Measurements from ENCODE around the gene FAM114A2. TPM values are rescaled to one million over a fixed set of nuclear protein-coding genes. Genes with fewer than 3 reads are reported as not detected.
"Not testable (repeated sequence)": the region's sequence is repeated elsewhere in the genome, so short reads cannot be mapped to it uniquely, and the experiment has no call there.

FAM114A2 gene
- total RNA-seq, 1 donor from 2014 or later = 30.5 TPM

GRCh38 chr5:154071799-154072413 is 33.2 kb upstream of the FAM114A2 start:
- no peak for TF ChIP-seq CTCF (IDR thresholded peaks at IDR 0.05)
- no peaks in the 10 kb centered on the region for H3K36me3 Mint-ChIP-seq (ENCODE audit: low read depth)
- H3K4me3 Mint-ChIP-seq = no peak overlapping the region
- no peak overlapping the region for H3K27ac Mint-ChIP-seq
- ChIA-PET POLR2A (interaction anchor here (1.0 to 1.2 kb wide), 3 partner anchors 33 to 333 kb away, joined by 3 to 9 read pairs (median 4); partner anchors contain the start of genes FAM114A2 and MFAP3), CTCF (interaction anchor here (0.7 to 6.9 kb wide), 29 partner anchors 8 to 568 kb away, joined by 3 to 169 read pairs (median 5); partner anchors contain the start of gene GALNT10)
- no peak for ATAC-seq (ENCODE audit: low read depth)
- peaks cover 14% of the 10 kb centered on the region for H3K27me3 Mint-ChIP-seq
- intact Hi-C loops (cut with micrococcal nuclease) = loop anchor here (1.0 to 5.0 kb wide), 8 partner anchors 98 to 568 kb away; no protein-coding TSS in a partner anchor
- DNase-seq = no peak
- no peaks in the 10 kb centered on the region for H3K9me3 Mint-ChIP-seq
- peaks cover 2% of the 10 kb centered on the region for H3K4me1 Mint-ChIP-seq

- H3K4me3 Mint-ChIP-seq; H3K9me3 Mint-ChIP-seq; POLR2A ChIA-PET; H3K27ac Mint-ChIP-seq; H3K27me3 Mint-ChIP-seq; ATAC-seq (ENCODE audit: low read depth); H3K36me3 Mint-ChIP-seq (ENCODE audit: low read depth); H3K4me1 Mint-ChIP-seq; DNase-seq: not testable (repeated sequence)
- CTCF ChIA-PET = interaction anchor here (1.1 to 1.2 kb wide), 2 partner anchors 11 to 335 kb away, joined by 3 to 5 read pairs; no protein-coding TSS in a partner anchor
- intact Hi-C loops (cut with micrococcal nuclease) = loop anchor here (5.0 kb wide), 1 partner anchor 167 kb away; no protein-coding TSS in a partner anchor
Observed at GRCh38 chr5:154069854-154070253, 31.1 kb upstream of the FAM114A2 start.

DNA sequence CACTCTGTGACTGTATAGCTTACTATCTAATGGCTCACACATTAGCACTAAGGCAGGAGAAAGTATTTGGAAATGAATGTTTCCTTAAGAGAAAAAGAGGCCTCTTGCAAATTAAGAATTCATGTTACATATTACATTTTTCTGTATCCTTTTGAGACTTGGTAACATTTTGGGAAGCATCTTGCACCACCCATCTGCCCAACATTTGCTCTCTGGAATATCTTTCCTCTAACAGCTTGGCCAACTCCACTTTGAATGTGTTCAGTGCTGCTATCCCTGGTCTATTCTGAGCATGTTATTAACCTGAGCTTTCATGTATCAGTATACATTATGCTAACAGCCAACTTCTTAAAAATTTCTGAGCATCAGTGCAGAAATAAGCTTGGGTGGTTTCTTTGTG is 27.3 kb upstream of the FAM114A2 start:
- no peaks in the 10 kb centered on the region for H3K36me3 Mint-ChIP-seq (ENCODE audit: low read depth)

DNA sequence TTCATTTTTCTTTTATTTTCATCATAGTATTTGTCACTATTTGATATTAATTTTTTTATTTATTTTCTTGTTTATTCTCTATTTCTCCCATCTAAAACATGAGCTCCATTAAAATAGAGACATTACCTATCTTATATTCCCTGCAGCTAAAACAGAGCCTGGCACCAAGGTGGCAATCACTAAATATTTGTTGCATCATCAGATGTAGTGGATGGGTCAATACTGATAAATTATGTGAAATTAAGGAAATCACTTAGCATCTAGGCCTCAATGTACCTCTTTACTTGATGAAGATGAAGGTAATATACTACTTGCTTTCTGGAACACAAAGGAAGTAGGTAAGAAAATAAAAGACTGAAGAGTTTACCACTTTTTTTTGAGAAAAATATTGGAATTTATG is 24.7 kb upstream of the FAM114A2 start:
- TF ChIP-seq CTCF (IDR thresholded peaks at IDR 0.05) = no peak
- no peak overlapping the region for H3K4me3 Mint-ChIP-seq

More for the DNA sequence above, 27.3 kb upstream of the FAM114A2 start:
- Mint-ChIP-seq H3K4me1 (no peaks in the 10 kb centered on the region), H3K9me3 (no peaks in the 10 kb centered on the region), H3K27me3 (peaks cover 7% of the 10 kb centered on the region), H3K4me3 (no peak overlapping the region), H3K27ac (no peak overlapping the region)
- TF ChIP-seq CTCF (IDR thresholded peaks at IDR 0.05) = no peak
- ChIA-PET POLR2A (no interaction called here), CTCF (interaction anchor here (0.9 kb wide), 1 partner anchor 339 kb away, joined by 3 read pairs; no protein-coding TSS in a partner anchor)
- ATAC-seq (ENCODE audit: low read depth) = no peak
- intact Hi-C loops (cut with micrococcal nuclease) = no loop called here
- no peak for DNase-seq

GRCh38 chr5:154060606-154061005 is 21.9 kb upstream of the FAM114A2 start:
- ATAC-seq (ENCODE audit: low read depth) (no peak), DNase-seq (no peak)
- POLR2A ChIA-PET = no interaction called here
- intact Hi-C loops (cut with micrococcal nuclease) = no loop called here
- CTCF ChIA-PET = no interaction called here
- H3K36me3 Mint-ChIP-seq (ENCODE audit: low read depth) = peaks cover 6% of the 10 kb centered on the region
- peaks cover 23% of the 10 kb centered on the region for H3K4me1 Mint-ChIP-seq
- no peak for TF ChIP-seq CTCF (IDR thresholded peaks at IDR 0.05)
- H3K27me3 Mint-ChIP-seq = no peaks in the 10 kb centered on the region
- no peaks in the 10 kb centered on the region for H3K9me3 Mint-ChIP-seq
- H3K27ac Mint-ChIP-seq = no peak overlapping the region
- H3K4me3 Mint-ChIP-seq = no peak overlapping the region

More for the DNA sequence above, 24.7 kb upstream of the FAM114A2 start:
- Mint-ChIP-seq H3K27ac (no peak overlapping the region), H3K4me1 (peaks cover 17% of the 10 kb centered on the region), H3K9me3 (no peaks in the 10 kb centered on the region), H3K36me3 (ENCODE audit: low read depth) (no peaks in the 10 kb centered on the region), H3K27me3 (peaks cover 3% of the 10 kb centered on the region)
- DNase-seq (no peak), ATAC-seq (ENCODE audit: low read depth) (no peak)
- CTCF ChIA-PET = interaction anchor here (1.4 kb wide), 1 partner anchor 9 kb away, joined by 6 read pairs; no protein-coding TSS in a partner anchor
- intact Hi-C loops (cut with micrococcal nuclease) = no loop called here
- POLR2A ChIA-PET = no interaction called here
